Measurements from ENCODE around the gene JARID2. TPM values are rescaled to one million over a fixed set of nuclear protein-coding genes. Genes with fewer than 3 reads are reported as not detected.
A peak's percentile ranks its signal among the peaks of the same experiment; 100 is the strongest.

JARID2 gene
- total RNA-seq, 1 donor from 2014 or later, result 5.0 TPM

GRCh38 chr6:15268137-15268908 is 22.5 kb downstream of the JARID2 start:
- TF ChIP-seq CTCF (IDR thresholded peaks at IDR 0.05), result no peak
- no peak overlapping the region for H3K4me3 ChIP-seq
- intact Hi-C loops (cut with DNase I), result no loop called here
- peak overlapping the region in 1 of 2 donors; percentile 15 for H3K27ac ChIP-seq
- peaks cover 0 to 17% of the 10 kb centered on the region in 2 donors for H3K4me1 ChIP-seq
- no peak for DNase-seq (ENCODE audit: low spot score in 2 of 2)
- no peaks in the 10 kb centered on the region for H3K36me3 ChIP-seq
- H3K9me3 ChIP-seq, result no peaks in the 10 kb centered on the region
- H3K27me3 ChIP-seq, result no peaks in the 10 kb centered on the region

- Histone ChIP-seq H3K4me3 (no peak overlapping the region), H3K9me3 (no peaks in the 10 kb centered on the region), H3K27me3 (no peaks in the 10 kb centered on the region), H3K4me1 (peaks cover 0 to 17% of the 10 kb centered on the region in 2 donors), H3K36me3 (no peaks in the 10 kb centered on the region), H3K27ac (peak overlapping the region in 1 of 2 donors; percentile 15)
- no peak for TF ChIP-seq CTCF (IDR thresholded peaks at IDR 0.05)
- intact Hi-C loops (cut with DNase I), result no loop called here
- no peak for DNase-seq (ENCODE audit: low spot score in 2 of 2)
Measured at GRCh38 chr6:15269011-15269410, 23.1 kb downstream of the JARID2 start.

- H3K9me3 ChIP-seq, result no peaks in the 10 kb centered on the region
- peaks cover 0 to 17% of the 10 kb centered on the region in 2 donors for H3K4me1 ChIP-seq
- DNase-seq (ENCODE audit: low spot score in 2 of 2), result no peak
- no peak for TF ChIP-seq CTCF (IDR thresholded peaks at IDR 0.05)
- no peaks in the 10 kb centered on the region for H3K27me3 ChIP-seq
- H3K4me3 ChIP-seq, result no peak overlapping the region
- H3K27ac ChIP-seq, result no peak overlapping the region
- H3K36me3 ChIP-seq, result no peaks in the 10 kb centered on the region
- intact Hi-C loops (cut with DNase I), result no loop called here
Measured at GRCh38 chr6:15269619-15270018, 23.8 kb downstream of the JARID2 start.

GRCh38 chr6:15270402-15270801 is 24.5 kb downstream of the JARID2 start:
- no peak overlapping the region for H3K4me3 ChIP-seq
- H3K27ac ChIP-seq, result no peak overlapping the region
- intact Hi-C loops (cut with DNase I), result no loop called here
- no peak for TF ChIP-seq CTCF (IDR thresholded peaks at IDR 0.05)
- no peak for DNase-seq (ENCODE audit: low spot score in 2 of 2)
- H3K27me3 ChIP-seq, result no peaks in the 10 kb centered on the region
- H3K36me3 ChIP-seq, result no peaks in the 10 kb centered on the region
- H3K9me3 ChIP-seq, result no peaks in the 10 kb centered on the region
- H3K4me1 ChIP-seq, result peaks cover 0 to 12% of the 10 kb centered on the region in 2 donors

GRCh38 chr6:15272562-15272961 is 26.7 kb downstream of the JARID2 start:
- TF ChIP-seq CTCF (IDR thresholded peaks at IDR 0.05), result no peak
- Histone ChIP-seq H3K27me3 (no peaks in the 10 kb centered on the region), H3K36me3 (no peaks in the 10 kb centered on the region), H3K4me1 (peaks cover 0 to 5% of the 10 kb centered on the region in 2 donors), H3K9me3 (no peaks in the 10 kb centered on the region), H3K27ac (no peak overlapping the region), H3K4me3 (no peak overlapping the region)
- intact Hi-C loops (cut with DNase I), result no loop called here
- no peak for DNase-seq (ENCODE audit: low spot score in 2 of 2)

Measured in ascending aorta (tissue), 2 donors.